Hindlimb muscle (tissue), 1 donor: Measurements from ENCODE around the gene TJAP1. TPM values are rescaled to one million over a fixed set of nuclear protein-coding genes. Genes with fewer than 3 reads are reported as not detected.
A peak's percentile ranks its signal among the peaks of the same experiment; 100 is the strongest.
"Not testable (repeated sequence)": the region's sequence is repeated elsewhere in the genome, so short reads cannot be mapped to it uniquely, and the experiment has no call there.

Experiments used
- DNase-seq: peaks from one replicate; pipeline ENCODE4 v3.0.0-alpha.2; 2013
- polyA plus RNA-seq: library from polyadenylated mRNA; unstranded; fragments of 120-200 nt; gene quantifications from one replicate; pipeline ENCODE4 v1.2.1, GENCODE V29; 2013; ENCODE audit not compliant: insufficient read length

TJAP1 gene
- polyA plus RNA-seq, 1 donor = 32.4 TPM

- DNase-seq = no peak
Measured at GRCh38 chr6:43505718-43506117, 28.3 kb downstream of the TJAP1 start.

GRCh38 chr6:43506171-43506570, 28.8 kb downstream of the TJAP1 start:
- no peak for DNase-seq

- peak; percentile 87 for DNase-seq
Measured at GRCh38 chr6:43506667-43507471, 29.5 kb downstream of the TJAP1 start.

- DNase-seq = no peak
Measured at GRCh38 chr6:43508481-43509141, 31.2 kb downstream of the TJAP1 start.

GRCh38 chr6:43509142-43509983, 32.0 kb downstream of the TJAP1 start:
- no peak for DNase-seq

GRCh38 chr6:43509984-43510826, 32.8 kb downstream of the TJAP1 start, which contains the start of gene LRRC73:
Gene LRRC73, minus strand, starts transcription at chr6:43510346. Its CDS starts 561 bp downstream, at chr6:43509785.
- DNase-seq = peak; percentile 83

GRCh38 chr6:43510827-43511163, 33.4 kb downstream of the TJAP1 start:
- DNase-seq = no peak

GRCh38 chr6:43511824-43512415, 34.5 kb downstream of the TJAP1 start:
- no peak for DNase-seq

- no peak for DNase-seq
Measured at GRCh38 chr6:43515808-43516207, 38.4 kb downstream of the TJAP1 start.

- DNase-seq = no peak
Measured at GRCh38 chr6:43516367-43516696, 39.0 kb downstream of the TJAP1 start.

- peak; percentile 98 for DNase-seq
Measured at GRCh38 chr6:43516697-43517504, 39.5 kb downstream of the TJAP1 start, which contains the start of the genes POLR1C and YIPF3. Gene POLR1C, plus strand, starts transcription at chr6:43517089. Its CDS starts 21 bp downstream, at chr6:43517110. Gene YIPF3, minus strand, starts transcription at chr6:43516926. Its CDS starts 119 bp downstream, at chr6:43516807.

- no peak for DNase-seq
Measured at GRCh38 chr6:43517505-43518357, 40.4 kb downstream of the TJAP1 start.

- no peak for DNase-seq
Measured at GRCh38 chr6:43520097-43520496, 42.7 kb downstream of the TJAP1 start.

- no peak for DNase-seq
Measured at GRCh38 chr6:43521836-43522235, 44.5 kb downstream of the TJAP1 start.

- DNase-seq = no peak
Measured at GRCh38 chr6:43522547-43523261, 45.3 kb downstream of the TJAP1 start.

GRCh38 chr6:43523284-43523683, 45.9 kb downstream of the TJAP1 start:
- DNase-seq = no peak

GRCh38 chr6:43524483-43524961, 47.2 kb downstream of the TJAP1 start:
- DNase-seq = no peak

GRCh38 chr6:43532201-43532600, 54.8 kb downstream of the TJAP1 start:
- DNase-seq = no peak

GRCh38 chr6:43538986-43539385, 61.6 kb downstream of the TJAP1 start:
- DNase-seq = not testable (repeated sequence)
